Activated CD8-positive, alpha-beta memory T cell treated with anti-CD3 and anti-CD28 coated beads for 4 hours (primary cell): ENCODE data around the gene RUNX2.

Experiments
- DNase-seq, 2 donors: peaks; one replicate each; pipeline ENCODE4 v3.0.0-alpha.2; 2020; ENCODE audit warnings: low read depth in 2 of 2

RUNX2 gene

GRCh38 chr6:45614488-45615285, 286.6 kb downstream of the RUNX2 start:
- no peak for DNase-seq

GRCh38 chr6:45616209-45616608, 288.1 kb downstream of the RUNX2 start:
- DNase-seq = no peak

GRCh38 chr6:45617441-45617840, 289.3 kb downstream of the RUNX2 start:
- no peak for DNase-seq

- no peak for DNase-seq
Measured at GRCh38 chr6:45618259-45618658, 290.1 kb downstream of the RUNX2 start.

- DNase-seq = no peak
Measured at GRCh38 chr6:45619211-45619760, 291.2 kb downstream of the RUNX2 start.

- no peak for DNase-seq
Measured at GRCh38 chr6:45619994-45620471, 291.9 kb downstream of the RUNX2 start.

GRCh38 chr6:45624228-45624627, 296.1 kb downstream of the RUNX2 start:
- no peak for DNase-seq

- DNase-seq = no peak
Measured at GRCh38 chr6:45625191-45625664, 297.1 kb downstream of the RUNX2 start.

- no peak for DNase-seq
Measured at GRCh38 chr6:45626087-45626891, 298.2 kb downstream of the RUNX2 start.

- no peak for DNase-seq
Measured at GRCh38 chr6:45630314-45630713, 302.2 kb downstream of the RUNX2 start.

GRCh38 chr6:45630801-45631200, 302.7 kb downstream of the RUNX2 start:
- DNase-seq = no peak

GRCh38 chr6:45631396-45631795, 303.3 kb downstream of the RUNX2 start:
- no peak for DNase-seq

- no peak for DNase-seq
Measured at GRCh38 chr6:45633272-45633908, 305.3 kb downstream of the RUNX2 start.

- DNase-seq = no peak
Measured at GRCh38 chr6:45634231-45634630, 306.1 kb downstream of the RUNX2 start.

GRCh38 chr6:45635284-45635867, 307.2 kb downstream of the RUNX2 start:
- DNase-seq = no peak

- DNase-seq = no peak
Measured at GRCh38 chr6:45637056-45637455, 308.9 kb downstream of the RUNX2 start.

- no peak for DNase-seq
Measured at GRCh38 chr6:45637611-45638257, 309.6 kb downstream of the RUNX2 start.

GRCh38 chr6:45640081-45640491, 312.0 kb downstream of the RUNX2 start:
- DNase-seq = no peak

- no peak for DNase-seq
Measured at GRCh38 chr6:45640811-45641210, 312.7 kb downstream of the RUNX2 start.

- no peak for DNase-seq
Measured at GRCh38 chr6:45642331-45643125, 314.4 kb downstream of the RUNX2 start.
